ENCODE measurements around the gene KCNK5.

KCNK5 gene

GRCh38 chr6:39167866-39168625 lies 61.2 kb downstream of the KCNK5 start:
- Histone ChIP-seq H3K9me3 (ENCODE audit: control insufficient read depth, low read length) (no peaks in the 10 kb centered on the region), H3K27ac (ENCODE audit: insufficient read depth, low read length, poor library complexity, severe bottlenecking) (no peak overlapping the region), H3K4me1 (ENCODE audit: control insufficient read depth, insufficient read depth, low read length, poor library complexity, severe bottlenecking) (no peaks in the 10 kb centered on the region), H3K36me3 (ENCODE audit: control insufficient read depth, insufficient read depth, low read length) (no peaks in the 10 kb centered on the region), H3K27me3 (replicated peaks; ENCODE audit: control insufficient read depth, insufficient read depth, low read length, poor library complexity, severe bottlenecking) (no peaks in the 10 kb centered on the region), H3K4me3 (ENCODE audit: insufficient read depth, low read depth, low read length, poor library complexity, severe bottlenecking) (no peak overlapping the region)
- DNase-seq = no peak

GRCh38 chr6:39167321-39167720 lies 62.0 kb downstream of the KCNK5 start:
- Histone ChIP-seq H3K27ac (ENCODE audit: insufficient read depth, low read length, poor library complexity, severe bottlenecking) (no peak overlapping the region), H3K36me3 (ENCODE audit: control insufficient read depth, insufficient read depth, low read length) (no peaks in the 10 kb centered on the region), H3K4me3 (ENCODE audit: insufficient read depth, low read depth, low read length, poor library complexity, severe bottlenecking) (no peak overlapping the region), H3K27me3 (replicated peaks; ENCODE audit: control insufficient read depth, insufficient read depth, low read length, poor library complexity, severe bottlenecking) (no peaks in the 10 kb centered on the region), H3K4me1 (ENCODE audit: control insufficient read depth, insufficient read depth, low read length, poor library complexity, severe bottlenecking) (no peaks in the 10 kb centered on the region), H3K9me3 (ENCODE audit: control insufficient read depth, low read length) (no peaks in the 10 kb centered on the region)
- DNase-seq = no peak

GRCh38 chr6:39166912-39167290 lies 62.4 kb downstream of the KCNK5 start:
- Histone ChIP-seq H3K4me3 (ENCODE audit: insufficient read depth, low read depth, low read length, poor library complexity, severe bottlenecking) (no peak overlapping the region), H3K27me3 (replicated peaks; ENCODE audit: control insufficient read depth, insufficient read depth, low read length, poor library complexity, severe bottlenecking) (no peaks in the 10 kb centered on the region), H3K9me3 (ENCODE audit: control insufficient read depth, low read length) (no peaks in the 10 kb centered on the region), H3K4me1 (ENCODE audit: control insufficient read depth, insufficient read depth, low read length, poor library complexity, severe bottlenecking) (no peaks in the 10 kb centered on the region), H3K27ac (ENCODE audit: insufficient read depth, low read length, poor library complexity, severe bottlenecking) (no peak overlapping the region), H3K36me3 (ENCODE audit: control insufficient read depth, insufficient read depth, low read length) (no peaks in the 10 kb centered on the region)
- DNase-seq = no peak

GRCh38 chr6:39166189-39166911 lies 62.9 kb downstream of the KCNK5 start:
- Histone ChIP-seq H3K4me1 (ENCODE audit: control insufficient read depth, insufficient read depth, low read length, poor library complexity, severe bottlenecking) (no peaks in the 10 kb centered on the region), H3K4me3 (ENCODE audit: insufficient read depth, low read depth, low read length, poor library complexity, severe bottlenecking) (peak overlapping the region; percentile 12), H3K27ac (ENCODE audit: insufficient read depth, low read length, poor library complexity, severe bottlenecking) (no peak overlapping the region), H3K36me3 (ENCODE audit: control insufficient read depth, insufficient read depth, low read length) (no peaks in the 10 kb centered on the region), H3K9me3 (ENCODE audit: control insufficient read depth, low read length) (no peaks in the 10 kb centered on the region), H3K27me3 (replicated peaks; ENCODE audit: control insufficient read depth, insufficient read depth, low read length, poor library complexity, severe bottlenecking) (no peaks in the 10 kb centered on the region)
- peak; percentile 38 to 59 (median 47) for DNase-seq

GRCh38 chr6:39157511-39157910 lies 71.8 kb downstream of the KCNK5 start:
- no peaks in the 10 kb centered on the region for H3K36me3 ChIP-seq (ENCODE audit: control insufficient read depth, insufficient read depth, low read length)
- H3K9me3 ChIP-seq (ENCODE audit: control insufficient read depth, low read length) = no peaks in the 10 kb centered on the region
- H3K27me3 ChIP-seq (replicated peaks; ENCODE audit: control insufficient read depth, insufficient read depth, low read length, poor library complexity, severe bottlenecking) = no peaks in the 10 kb centered on the region
- H3K4me1 ChIP-seq (ENCODE audit: control insufficient read depth, insufficient read depth, low read length, poor library complexity, severe bottlenecking) = no peaks in the 10 kb centered on the region
- H3K27ac ChIP-seq (ENCODE audit: insufficient read depth, low read length, poor library complexity, severe bottlenecking) = no peak overlapping the region
- no peak for DNase-seq
- no peak overlapping the region for H3K4me3 ChIP-seq (ENCODE audit: insufficient read depth, low read depth, low read length, poor library complexity, severe bottlenecking)

- Histone ChIP-seq H3K4me1 (ENCODE audit: control insufficient read depth, insufficient read depth, low read length, poor library complexity, severe bottlenecking) (no peaks in the 10 kb centered on the region), H3K36me3 (ENCODE audit: control insufficient read depth, insufficient read depth, low read length) (no peaks in the 10 kb centered on the region), H3K9me3 (ENCODE audit: control insufficient read depth, low read length) (no peaks in the 10 kb centered on the region), H3K27ac (ENCODE audit: insufficient read depth, low read length, poor library complexity, severe bottlenecking) (no peak overlapping the region), H3K4me3 (ENCODE audit: insufficient read depth, low read depth, low read length, poor library complexity, severe bottlenecking) (no peak overlapping the region), H3K27me3 (replicated peaks; ENCODE audit: control insufficient read depth, insufficient read depth, low read length, poor library complexity, severe bottlenecking) (no peaks in the 10 kb centered on the region)
- no peak for DNase-seq
Measured at GRCh38 chr6:39156801-39157200, 72.5 kb downstream of the KCNK5 start.

GRCh38 chr6:39154705-39155104 lies 74.6 kb downstream of the KCNK5 start:
- Histone ChIP-seq H3K27ac (ENCODE audit: insufficient read depth, low read length, poor library complexity, severe bottlenecking) (no peak overlapping the region), H3K4me3 (ENCODE audit: insufficient read depth, low read depth, low read length, poor library complexity, severe bottlenecking) (no peak overlapping the region), H3K36me3 (ENCODE audit: control insufficient read depth, insufficient read depth, low read length) (no peaks in the 10 kb centered on the region), H3K4me1 (ENCODE audit: control insufficient read depth, insufficient read depth, low read length, poor library complexity, severe bottlenecking) (no peaks in the 10 kb centered on the region), H3K27me3 (replicated peaks; ENCODE audit: control insufficient read depth, insufficient read depth, low read length, poor library complexity, severe bottlenecking) (no peaks in the 10 kb centered on the region), H3K9me3 (ENCODE audit: control insufficient read depth, low read length) (no peaks in the 10 kb centered on the region)
- DNase-seq = no peak

GRCh38 chr6:39153766-39154397 lies 75.4 kb downstream of the KCNK5 start:
- no peaks in the 10 kb centered on the region for H3K9me3 ChIP-seq (ENCODE audit: control insufficient read depth, low read length)
- H3K4me3 ChIP-seq (ENCODE audit: insufficient read depth, low read depth, low read length, poor library complexity, severe bottlenecking) = no peak overlapping the region
- DNase-seq = no peak
- no peaks in the 10 kb centered on the region for H3K36me3 ChIP-seq (ENCODE audit: control insufficient read depth, insufficient read depth, low read length)
- no peak overlapping the region for H3K27ac ChIP-seq (ENCODE audit: insufficient read depth, low read length, poor library complexity, severe bottlenecking)
- no peaks in the 10 kb centered on the region for H3K27me3 ChIP-seq (replicated peaks; ENCODE audit: control insufficient read depth, insufficient read depth, low read length, poor library complexity, severe bottlenecking)
- no peaks in the 10 kb centered on the region for H3K4me1 ChIP-seq (ENCODE audit: control insufficient read depth, insufficient read depth, low read length, poor library complexity, severe bottlenecking)

GRCh38 chr6:39152262-39152661 lies 77.0 kb downstream of the KCNK5 start:
- no peaks in the 10 kb centered on the region for H3K36me3 ChIP-seq (ENCODE audit: control insufficient read depth, insufficient read depth, low read length)
- H3K4me1 ChIP-seq (ENCODE audit: control insufficient read depth, insufficient read depth, low read length, poor library complexity, severe bottlenecking) = no peaks in the 10 kb centered on the region
- no peaks in the 10 kb centered on the region for H3K9me3 ChIP-seq (ENCODE audit: control insufficient read depth, low read length)
- no peak overlapping the region for H3K27ac ChIP-seq (ENCODE audit: insufficient read depth, low read length, poor library complexity, severe bottlenecking)
- DNase-seq = no peak
- no peak overlapping the region for H3K4me3 ChIP-seq (ENCODE audit: insufficient read depth, low read depth, low read length, poor library complexity, severe bottlenecking)
- peaks cover 3% of the 10 kb centered on the region for H3K27me3 ChIP-seq (replicated peaks; ENCODE audit: control insufficient read depth, insufficient read depth, low read length, poor library complexity, severe bottlenecking)

GRCh38 chr6:39151211-39151610 lies 78.1 kb downstream of the KCNK5 start:
- no peaks in the 10 kb centered on the region for H3K36me3 ChIP-seq (ENCODE audit: control insufficient read depth, insufficient read depth, low read length)
- no peak for DNase-seq
- H3K27me3 ChIP-seq (replicated peaks; ENCODE audit: control insufficient read depth, insufficient read depth, low read length, poor library complexity, severe bottlenecking) = peaks cover 3% of the 10 kb centered on the region
- H3K9me3 ChIP-seq (ENCODE audit: control insufficient read depth, low read length) = no peaks in the 10 kb centered on the region
- H3K4me3 ChIP-seq (ENCODE audit: insufficient read depth, low read depth, low read length, poor library complexity, severe bottlenecking) = no peak overlapping the region
- no peaks in the 10 kb centered on the region for H3K4me1 ChIP-seq (ENCODE audit: control insufficient read depth, insufficient read depth, low read length, poor library complexity, severe bottlenecking)
- H3K27ac ChIP-seq (ENCODE audit: insufficient read depth, low read length, poor library complexity, severe bottlenecking) = no peak overlapping the region
